B cell (primary cell): ENCODE data around the gene STEAP1. TPM values are rescaled to one million over a fixed set of nuclear protein-coding genes. Genes with fewer than 3 reads are reported as not detected.

Experiments used
- ATAC-seq: fragments of 200-7000 bp; cut with Tn5 transposase; one replicate; pipeline ENCODE4 v1.10.0; 2021; ENCODE audit warnings: low read depth, mild to moderate bottlenecking, moderate number of reproducible peaks, moderate library complexity
- CTCF ChIA-PET: fragments of 350-600 bp; sonication (Branson Sonifier 250); formaldehyde crosslinking; loops from one replicate; lab custom pipeline; 2021; ENCODE audit warnings: antibody characterized with exemption, inconsistent platforms; lab: Charles Lee
- POLR2A ChIA-PET: fragments of 350-600 bp; sonication (Branson Sonifier 250); formaldehyde crosslinking; loops from one replicate; lab custom pipeline; 2021; ENCODE audit warnings: antibody characterized with exemption; lab: Charles Lee
- DNase-seq: peaks from one replicate; pipeline ENCODE4 v3.0.0; 2013
- H2AFZ ChIP-seq: 2 replicates; pipeline ENCODE4 v1.6.1; 2012; ENCODE audit warnings: mild to moderate bottlenecking, low read depth, low read length; ENCODE audit not compliant: insufficient read depth, poor library complexity, severe bottlenecking
- H3K27ac ChIP-seq, 2 donors: 1 replicate in 1 of 2; 2 replicates in 1 of 2; pipeline ENCODE4 v1.5.1; 2012 to 2013; ENCODE audit warnings: low read length in 2 of 2, mild to moderate bottlenecking in 2 of 2, moderate library complexity in 1 of 2
- H3K27me3 ChIP-seq, 4 experiments: fragments of 200-600 bp in 1 of 4; sonication (generic) in 1 of 4; replicated peaks in 1 of 4; 1 replicate in 2 of 4; 2 replicates in 2 of 4; pipeline versions ENCODE4 v1.6.1 to v1.7.0; 2013 to 2016; ENCODE audit warnings: low read length in 3 of 4, mild to moderate bottlenecking in 2 of 4, mixed read lengths in 1 of 4, moderate library complexity in 1 of 4; ENCODE audit not compliant: insufficient read depth in 4 of 4, control insufficient read depth in 3 of 4; ENCODE audit errors: control extremely low read depth in 1 of 4
- H3K36me3 ChIP-seq, 2 experiments: replicated peaks in 1 of 2; 1 replicate in 1 of 2; 2 replicates in 1 of 2; pipeline versions ENCODE4 v1.6.1 to v1.7.1; 2013; ENCODE audit warnings: low read length in 1 of 2; ENCODE audit not compliant: insufficient read depth in 2 of 2, control insufficient read depth in 1 of 2; ENCODE audit errors: control extremely low read depth in 1 of 2, extremely low read depth in 1 of 2
- H3K4me1 ChIP-seq, 2 donors: fragments of 200-600 bp in 1 of 2; sonication (generic) in 1 of 2; 1 replicate in 1 of 2; 2 replicates in 1 of 2; pipeline versions ENCODE4 v1.5.1 to v1.6.1; 2013 to 2017; ENCODE audit warnings: low read length in 2 of 2; ENCODE audit not compliant: control insufficient read depth in 2 of 2, insufficient read depth in 2 of 2
- H3K4me2 ChIP-seq: replicated peaks from 2 replicates; pipeline ENCODE3; 2012; ENCODE audit warnings: mild to moderate bottlenecking, low read depth, low read length; ENCODE audit not compliant: poor library complexity, severe bottlenecking
- H3K4me3 ChIP-seq, 5 experiments: fragments of 200-600 bp in 1 of 5; sonication (generic) in 1 of 5; 1 replicate in 3 of 5; 2 replicates in 2 of 5; pipeline versions ENCODE4 v1.5.1 to v1.7.0; 2011 to 2016; ENCODE audit warnings: low read length in 4 of 5, mild to moderate bottlenecking in 4 of 5, low read depth in 2 of 5, control low read depth in 1 of 5, moderate library complexity in 1 of 5; ENCODE audit not compliant: insufficient read depth in 1 of 5; ENCODE audit errors: control extremely low read depth in 1 of 5, extremely low read depth in 1 of 5
- H3K79me2 ChIP-seq: fragments of 200-600 bp; sonication (generic); one replicate; pipeline ENCODE4 v1.6.0; 2016; ENCODE audit warnings: low read length; ENCODE audit not compliant: control insufficient read depth, insufficient read depth
- H3K9ac ChIP-seq: fragments of 200-600 bp; sonication (generic); 2 replicates; pipeline ENCODE4 v1.6.1; 2017; ENCODE audit warnings: mild to moderate bottlenecking, low read length, moderate library complexity
- H3K9me3 ChIP-seq, 3 donors: one replicate each; pipeline versions ENCODE4 v1.6.1 to v1.7.1; 2013; ENCODE audit warnings: low read length in 2 of 3; ENCODE audit not compliant: control insufficient read depth in 2 of 3, insufficient read depth in 1 of 3; ENCODE audit errors: control extremely low read depth in 1 of 3
- H4K20me1 ChIP-seq: 2 replicates; pipeline ENCODE4 v1.6.0; 2012; ENCODE audit warnings: mild to moderate bottlenecking, low read length; ENCODE audit not compliant: insufficient read depth, control insufficient read depth, poor library complexity, severe bottlenecking
- H3K27ac Mint-ChIP-seq: one replicate; pipeline ENCODE4 v1.8.0; 2021; ENCODE audit warnings: mixed read lengths
- H3K27me3 Mint-ChIP-seq: one replicate; pipeline ENCODE4 v1.8.0; 2021; ENCODE audit warnings: mixed read lengths
- H3K4me1 Mint-ChIP-seq: one replicate; pipeline ENCODE4 v1.8.0; 2021; ENCODE audit warnings: mixed read lengths
- H3K4me3 Mint-ChIP-seq: one replicate; pipeline ENCODE4 v1.8.0; 2021; ENCODE audit warnings: mixed read lengths
- H3K9me3 Mint-ChIP-seq: one replicate; pipeline ENCODE4 v1.8.0; 2022; ENCODE audit warnings: mixed read lengths; ENCODE audit not compliant: insufficient read depth
- EZH2 ChIP-seq: IDR thresholded peaks from 2 replicates; pipeline ENCODE4 v1.6.1; 2012; ENCODE audit warnings: borderline replicate concordance, low read depth, mild to moderate bottlenecking, moderate library complexity, low read length; ENCODE audit not compliant: insufficient read depth, poor library complexity, severe bottlenecking
- WGBS: methylation state at CpG from one replicate; pipeline ENCODE4 v1.1.5; 2013; ENCODE audit warnings: missing lambda C conversion rate; ENCODE audit not compliant: insufficient coverage; 5-methylcytosine and 5-hydroxymethylcytosine counted together
- intact Hi-C: fragments of 100-400 bp; cut with micrococcal nuclease; formaldehyde crosslinking; loops from one replicate; pipeline ENCODE4 v1.10.0; 2022
- polyA plus RNA-seq: library from polyadenylated mRNA; depleted of rRNA; stranded (reverse); fragments of >200 nt; gene quantifications from 2 replicates; pipeline ENCODE4 v1.2.3, GENCODE V29; 2012
- total RNA-seq, 2 donors: library from RNA; stranded (reverse); fragments of 120-200 nt in 1 of 2; gene quantifications; 1 replicate in 1 of 2; 2 replicates in 1 of 2; pipeline versions ENCODE4 v1.2.3 to v1.2.4, GENCODE V29; 2013 to 2022
- TF ChIP-seq, protein P1 (sequence below): fragments of 200-600 bp; IDR thresholded peaks from one replicate; pipeline ENCODE4 v1.8.0; 2022; ENCODE audit warnings: antibody characterized with exemption, mild to moderate bottlenecking

STEAP1 gene
- total and polyA plus RNA-seq, 2 donors (not counting 1 experiment from before 2014, with no cell fraction given) = not detected

DNA sequence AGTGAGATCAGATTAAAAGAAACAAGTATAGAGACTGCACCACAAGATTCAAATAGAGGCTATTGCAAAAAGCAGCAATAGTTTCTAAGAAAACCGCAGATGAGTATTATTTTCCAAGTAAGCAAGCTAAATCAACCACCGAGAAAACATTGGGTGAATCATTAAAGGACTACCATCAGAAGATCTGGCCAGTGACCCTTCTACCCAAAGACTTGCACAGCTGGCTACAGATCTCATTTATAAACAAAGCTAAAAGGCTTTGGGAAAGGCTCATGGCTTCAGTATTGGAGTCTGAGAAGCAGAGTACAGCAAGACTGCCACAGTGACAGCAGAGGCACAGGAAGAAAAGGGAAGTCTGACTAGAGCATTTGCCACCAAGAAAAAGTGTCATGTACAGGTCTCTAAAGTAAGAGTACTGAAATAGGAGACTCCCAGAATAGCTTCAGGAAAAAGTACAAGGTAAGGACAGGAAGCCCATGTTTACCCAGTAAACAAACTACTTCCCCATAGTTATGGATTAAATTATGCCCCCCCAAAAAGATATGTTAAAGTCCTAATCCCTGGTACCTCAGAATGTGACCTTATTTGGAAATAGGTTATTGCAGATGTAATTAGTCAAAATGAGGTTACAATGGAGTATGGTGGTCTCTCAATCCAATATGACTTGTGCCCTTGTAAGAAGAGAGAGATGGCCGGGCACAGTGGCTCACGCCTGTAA lies 19.0 kb downstream of the STEAP1 start:
- intact Hi-C loops = no loop called here
- peaks cover 16% of the 10 kb centered on the region for H3K27me3 Mint-ChIP-seq
- H3K79me2 ChIP-seq = no peaks in the 10 kb centered on the region
- H2AFZ ChIP-seq = no peak overlapping the region
- H3K4me3 ChIP-seq = no peak overlapping the region
- H3K9me3 Mint-ChIP-seq = no peaks in the 10 kb centered on the region
- H3K36me3 ChIP-seq = no peaks in the 10 kb centered on the region
- peaks cover 2% of the 10 kb centered on the region for H3K4me1 Mint-ChIP-seq
- H3K4me1 ChIP-seq = no peaks in the 10 kb centered on the region
- H3K9me3 ChIP-seq = peaks cover 0 to 16% (median 6%) of the 10 kb centered on the region in 3 donors
- no peak for TF ChIP-seq EZH2
- TF ChIP-seq, protein P1, sequence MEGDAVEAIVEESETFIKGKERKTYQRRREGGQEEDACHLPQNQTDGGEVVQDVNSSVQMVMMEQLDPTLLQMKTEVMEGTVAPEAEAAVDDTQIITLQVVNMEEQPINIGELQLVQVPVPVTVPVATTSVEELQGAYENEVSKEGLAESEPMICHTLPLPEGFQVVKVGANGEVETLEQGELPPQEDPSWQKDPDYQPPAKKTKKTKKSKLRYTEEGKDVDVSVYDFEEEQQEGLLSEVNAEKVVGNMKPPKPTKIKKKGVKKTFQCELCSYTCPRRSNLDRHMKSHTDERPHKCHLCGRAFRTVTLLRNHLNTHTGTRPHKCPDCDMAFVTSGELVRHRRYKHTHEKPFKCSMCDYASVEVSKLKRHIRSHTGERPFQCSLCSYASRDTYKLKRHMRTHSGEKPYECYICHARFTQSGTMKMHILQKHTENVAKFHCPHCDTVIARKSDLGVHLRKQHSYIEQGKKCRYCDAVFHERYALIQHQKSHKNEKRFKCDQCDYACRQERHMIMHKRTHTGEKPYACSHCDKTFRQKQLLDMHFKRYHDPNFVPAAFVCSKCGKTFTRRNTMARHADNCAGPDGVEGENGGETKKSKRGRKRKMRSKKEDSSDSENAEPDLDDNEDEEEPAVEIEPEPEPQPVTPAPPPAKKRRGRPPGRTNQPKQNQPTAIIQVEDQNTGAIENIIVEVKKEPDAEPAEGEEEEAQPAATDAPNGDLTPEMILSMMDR = no peak
- POLR2A ChIA-PET = no interaction called here
- no peaks in the 10 kb centered on the region for H4K20me1 ChIP-seq
- WGBS = 85% methylated on average over 4 of the region's 4 CpGs
- no peak overlapping the region for H3K4me3 Mint-ChIP-seq
- no peak overlapping the region for H3K9ac ChIP-seq
- DNase-seq = no peak
- ATAC-seq = no peak
- no peak overlapping the region for H3K27ac Mint-ChIP-seq
- CTCF ChIA-PET = interaction anchor here (2.1 kb wide), 1 partner anchor 19 kb away, joined by 10 read pairs; the partner anchor contains the start of gene STEAP1
- no peaks in the 10 kb centered on the region for H3K27me3 ChIP-seq
- H3K27ac ChIP-seq = no peak overlapping the region
- no peak overlapping the region for H3K4me2 ChIP-seq

- Histone ChIP-seq H3K9ac (no peak overlapping the region), H3K27me3 (no peaks in the 10 kb centered on the region), H3K4me1 (peaks cover 0 to 4% of the 10 kb centered on the region in 2 donors), H2AFZ (no peak overlapping the region), H4K20me1 (no peaks in the 10 kb centered on the region), H3K9me3 (peaks cover 0 to 16% (median 6%) of the 10 kb centered on the region in 3 donors), H3K4me3 (no peak overlapping the region), H3K27ac (no peak overlapping the region), H3K4me2 (no peak overlapping the region), H3K36me3 (no peaks in the 10 kb centered on the region), H3K79me2 (no peaks in the 10 kb centered on the region)
- DNase-seq = no peak
- no peak overlapping the region for H3K4me3 Mint-ChIP-seq
- H3K27me3 Mint-ChIP-seq = peaks cover 16% of the 10 kb centered on the region
- ATAC-seq = no peak
- peaks cover 13% of the 10 kb centered on the region for H3K4me1 Mint-ChIP-seq
- TF ChIP-seq, protein P1 = no peak
- TF ChIP-seq EZH2 = no peak
- CTCF ChIA-PET = no interaction called here
- POLR2A ChIA-PET = no interaction called here
- H3K27ac Mint-ChIP-seq = no peak overlapping the region
- 81% methylated on average over 4 of the region's 4 CpGs for WGBS
- H3K9me3 Mint-ChIP-seq = no peaks in the 10 kb centered on the region
- intact Hi-C loops = no loop called here
Observed at GRCh38 chr7:90175667-90176066, 21.4 kb downstream of the STEAP1 start.
